Measurements from ENCODE around the gene GSK3B.
"Not testable (repeated sequence)": the region's sequence is repeated elsewhere in the genome, so short reads cannot be mapped to it uniquely, and the experiment has no call there.

Gene GSK3B

GRCh38 chr3:120052677-120053076 is 41.6 kb downstream of the GSK3B start:
- DNase-seq (ENCODE audit: low spot score): no peak

- no peak for DNase-seq (ENCODE audit: low spot score)
Measured at GRCh38 chr3:120052225-120052624, 42.0 kb downstream of the GSK3B start.

GRCh38 chr3:120051570-120051969 is 42.7 kb downstream of the GSK3B start:
- DNase-seq (ENCODE audit: low spot score): not testable (repeated sequence)

- DNase-seq (ENCODE audit: low spot score): no peak
Measured at GRCh38 chr3:120049881-120050539, 44.2 kb downstream of the GSK3B start.

- no peak for DNase-seq (ENCODE audit: low spot score)
Measured at GRCh38 chr3:120049072-120049471, 45.2 kb downstream of the GSK3B start.

GRCh38 chr3:120048355-120049041 is 45.7 kb downstream of the GSK3B start:
- no peak for DNase-seq (ENCODE audit: low spot score)

GRCh38 chr3:120047686-120048085 is 46.6 kb downstream of the GSK3B start:
- DNase-seq (ENCODE audit: low spot score): no peak

GRCh38 chr3:120040813-120041377 is 53.4 kb downstream of the GSK3B start:
- no peak for DNase-seq (ENCODE audit: low spot score)

GRCh38 chr3:120039642-120040610 is 54.3 kb downstream of the GSK3B start:
- DNase-seq (ENCODE audit: low spot score): peak; percentile 48

GRCh38 chr3:120033596-120033995 is 60.7 kb downstream of the GSK3B start:
- DNase-seq (ENCODE audit: low spot score): peak; percentile 60

GRCh38 chr3:120031561-120031960 is 62.7 kb downstream of the GSK3B start:
- no peak for DNase-seq (ENCODE audit: low spot score)

- DNase-seq (ENCODE audit: low spot score): no peak
Measured at GRCh38 chr3:120029749-120030148, 64.5 kb downstream of the GSK3B start.

GRCh38 chr3:120028271-120029047 is 65.8 kb downstream of the GSK3B start:
- no peak for DNase-seq (ENCODE audit: low spot score)

GRCh38 chr3:120027226-120027625 is 67.0 kb downstream of the GSK3B start:
- no peak for DNase-seq (ENCODE audit: low spot score)

GRCh38 chr3:120025520-120025919 is 68.7 kb downstream of the GSK3B start:
- DNase-seq (ENCODE audit: low spot score): no peak

GRCh38 chr3:120024103-120024502 is 70.1 kb downstream of the GSK3B start:
- no peak for DNase-seq (ENCODE audit: low spot score)

GRCh38 chr3:120022729-120023128 is 71.5 kb downstream of the GSK3B start:
- DNase-seq (ENCODE audit: low spot score): no peak

- DNase-seq (ENCODE audit: low spot score): no peak
Measured at GRCh38 chr3:120021523-120021922, 72.7 kb downstream of the GSK3B start.

GRCh38 chr3:120018299-120018698 is 75.9 kb downstream of the GSK3B start:
- DNase-seq (ENCODE audit: low spot score): no peak

GRCh38 chr3:120017692-120018091 is 76.6 kb downstream of the GSK3B start:
- no peak for DNase-seq (ENCODE audit: low spot score)

GRCh38 chr3:120013481-120013880 is 80.8 kb downstream of the GSK3B start:
- no peak for DNase-seq (ENCODE audit: low spot score)
